Activated CD4-positive, alpha-beta memory T cell treated with anti-CD3 and anti-CD28 coated beads, Interleukin-2, amount 10 ng/mL, durations not matched to agents 7 days and 5 days (primary cell): ENCODE measurements around the gene SNRPA. TPM values are rescaled to one million over a fixed set of nuclear protein-coding genes. Genes with fewer than 3 reads are reported as not detected.

ENCODE experiments used
- CTCF ChIA-PET: fragments of 350-600 bp; sonication (Branson Sonifier 250); formaldehyde crosslinking; loops from one replicate; lab custom pipeline; 2021; ENCODE audit warnings: antibody characterized with exemption, inconsistent platforms; lab: Charles Lee
- POLR2A ChIA-PET: fragments of 350-600 bp; sonication (Branson Sonifier 250); formaldehyde crosslinking; loops from one replicate; lab custom pipeline; 2021; ENCODE audit warnings: antibody characterized with exemption; lab: Charles Lee
- DNase-seq: peaks from one replicate; pipeline ENCODE4 v3.0.0-alpha.2; 2020
- H3K27ac Mint-ChIP-seq: one replicate; pipeline ENCODE4 v1.8.0; 2021; ENCODE audit warnings: mild to moderate bottlenecking, mixed read lengths
- H3K27me3 Mint-ChIP-seq: one replicate; pipeline ENCODE4 v1.8.0; 2021; ENCODE audit warnings: mixed read lengths
- H3K36me3 Mint-ChIP-seq: one replicate; pipeline ENCODE4 v1.8.0; 2021; ENCODE audit warnings: low read depth, mixed read lengths
- H3K4me1 Mint-ChIP-seq: one replicate; pipeline ENCODE4 v1.8.0; 2021; ENCODE audit warnings: mixed read lengths
- H3K4me3 Mint-ChIP-seq: one replicate; pipeline ENCODE4 v1.8.0; 2021; ENCODE audit warnings: mild to moderate bottlenecking, mixed read lengths
- H3K9me3 Mint-ChIP-seq: one replicate; pipeline ENCODE4 v1.8.0; 2021; ENCODE audit warnings: mixed read lengths
- total RNA-seq, 2 experiments: library from RNA; stranded (reverse); gene quantifications; one replicate each; pipeline ENCODE4 v1.2.3, GENCODE V29; 2021

SNRPA gene
- total RNA-seq, 2 experiments from 2014 or later = 145 to 151 TPM

DNA sequence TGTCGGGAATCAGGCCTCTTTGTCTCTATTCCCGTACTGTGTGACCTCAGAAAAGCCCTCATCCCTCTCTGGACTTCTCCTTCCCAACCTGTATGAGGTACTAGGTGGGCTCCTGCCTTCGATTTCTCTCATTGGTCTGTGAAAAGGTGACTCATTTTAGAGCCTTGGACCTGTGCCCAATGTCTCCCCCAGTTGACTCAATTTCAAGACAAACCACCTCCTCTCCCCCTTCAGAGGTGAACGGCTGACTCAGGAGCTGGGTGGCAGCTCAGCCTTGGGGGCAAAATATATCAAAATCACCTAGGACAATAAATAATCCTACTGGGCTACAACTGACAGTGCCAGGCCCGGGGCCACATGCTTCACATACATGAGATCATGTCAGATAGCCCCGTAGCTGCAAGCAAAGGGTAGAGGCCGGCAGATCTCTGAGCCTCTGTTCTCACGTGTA, 34.9 kb upstream of the SNRPA start:
- POLR2A ChIA-PET = interaction anchor here (1.3 to 2.5 kb wide), 7 partner anchors 24 to 91 kb away, joined by 3 to 27 read pairs (median 8); partner anchors contain the start of genes ACTMAP, EGLN2, NUMBL and RAB4B
- peaks cover 74% of the 10 kb centered on the region for H3K4me1 Mint-ChIP-seq
- CTCF ChIA-PET = interaction anchor here (0.8 to 1.8 kb wide), 3 partner anchors 37 to 62 kb away, joined by 3 to 8 read pairs (median 4); partner anchors contain the start of gene RAB4B
- peak overlapping the region; percentile 87 for H3K27ac Mint-ChIP-seq
- no peaks in the 10 kb centered on the region for H3K9me3 Mint-ChIP-seq
- peak; percentile 50 for DNase-seq
- H3K36me3 Mint-ChIP-seq = peaks cover 21% of the 10 kb centered on the region
- no peaks in the 10 kb centered on the region for H3K27me3 Mint-ChIP-seq
- H3K4me3 Mint-ChIP-seq = peak overlapping the region; percentile 90

DNA sequence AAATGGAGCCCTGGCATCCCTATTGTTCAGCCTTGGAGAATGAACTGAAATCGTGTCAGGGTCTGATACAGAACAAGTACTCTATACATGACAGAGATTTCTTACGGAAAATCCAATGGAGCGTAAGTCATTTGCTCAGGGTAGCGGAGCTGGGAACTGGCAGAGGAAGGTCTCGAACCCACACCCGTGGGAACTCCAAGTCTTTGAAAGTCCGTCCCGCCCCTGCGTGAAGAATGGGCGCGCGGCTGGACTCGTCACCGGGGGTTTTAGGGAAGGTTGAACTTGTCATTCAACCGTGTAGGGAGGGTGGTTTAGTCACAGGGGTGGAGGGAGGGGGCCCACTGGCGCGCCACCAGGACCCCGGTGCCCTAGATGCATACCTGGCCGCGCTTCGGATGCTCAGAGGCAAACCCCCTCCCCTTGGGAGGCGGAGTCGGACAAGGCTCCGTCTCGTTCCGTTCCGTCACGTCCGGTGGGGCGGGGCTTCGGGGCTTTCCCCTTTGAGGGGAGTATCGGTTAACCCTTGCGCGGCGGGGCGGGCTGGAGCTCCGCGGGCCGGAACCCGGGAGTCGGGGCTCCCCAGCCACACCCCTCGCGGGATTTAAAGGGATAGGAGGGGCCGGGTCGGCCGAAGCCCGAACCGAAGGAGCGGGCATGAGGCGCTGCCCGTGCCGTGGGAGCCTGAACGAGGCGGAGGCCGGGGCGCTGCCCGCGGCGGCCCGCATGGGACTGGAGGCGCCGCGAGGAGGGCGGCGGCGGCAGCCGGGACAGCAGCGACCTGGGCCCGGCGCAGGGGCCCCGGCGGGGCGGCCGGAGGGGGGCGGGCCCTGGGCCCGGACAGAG, 34.3 kb upstream of the SNRPA start, which contains the start of the genes COQ8B and ITPKC:
COQ8B (minus strand) TSS at position 405 of the 843 bp plus-strand sequence. CDS start 2,254 bp downstream, outside the sequence.
ITPKC (plus strand) TSS at position 631 of the 843 bp plus-strand sequence; CDS start at position 655, 24 bp downstream.
- peaks cover 71% of the 10 kb centered on the region for H3K4me1 Mint-ChIP-seq
- peaks cover 15% of the 10 kb centered on the region for H3K36me3 Mint-ChIP-seq
- no peaks in the 10 kb centered on the region for H3K9me3 Mint-ChIP-seq
- ChIA-PET CTCF (interaction anchor here (0.6 to 1.8 kb wide), 5 partner anchors 36 to 664 kb away, joined by 3 to 8 read pairs (median 3); partner anchors contain the start of gene RAB4B), POLR2A (interaction anchor here (0.5 to 2.5 kb wide), 8 partner anchors 19 to 90 kb away, joined by 3 to 27 read pairs (median 8); partner anchors contain the start of genes ACTMAP, EGLN2, NUMBL and RAB4B)
- peak within 1 kb of the TSS; percentile 87 for H3K27ac Mint-ChIP-seq
- peak; percentile 100 for DNase-seq
- no peaks in the 10 kb centered on the region for H3K27me3 Mint-ChIP-seq
- peak within 1 kb of the TSS; percentile 90 for H3K4me3 Mint-ChIP-seq

DNA sequence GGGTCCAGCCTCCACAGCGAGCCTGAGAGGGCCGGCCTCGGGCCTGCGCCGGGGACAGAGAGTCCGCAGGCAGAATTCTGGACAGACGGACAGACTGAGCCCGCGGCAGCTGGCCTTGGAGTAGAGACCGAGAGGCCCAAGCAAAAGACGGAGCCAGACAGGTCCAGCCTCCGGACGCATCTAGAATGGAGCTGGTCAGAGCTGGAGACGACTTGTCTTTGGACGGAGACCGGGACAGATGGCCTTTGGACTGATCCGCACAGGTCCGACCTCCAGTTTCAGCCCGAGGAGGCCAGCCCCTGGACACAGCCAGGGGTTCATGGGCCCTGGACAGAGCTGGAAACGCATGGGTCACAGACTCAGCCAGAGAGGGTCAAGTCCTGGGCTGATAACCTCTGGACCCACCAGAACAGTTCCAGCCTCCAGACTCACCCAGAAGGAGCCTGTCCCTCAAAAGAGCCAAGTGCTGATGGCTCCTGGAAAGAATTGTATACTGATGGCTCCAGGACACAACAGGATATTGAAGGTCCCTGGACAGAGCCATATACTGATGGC, 33.6 kb upstream of the SNRPA start:
- H3K4me3 Mint-ChIP-seq = peak overlapping the region; percentile 75
- ChIA-PET POLR2A (interaction anchor here (0.5 to 2.5 kb wide), 7 partner anchors 20 to 89 kb away, joined by 3 to 27 read pairs (median 8); partner anchors contain the start of genes ACTMAP, EGLN2, NUMBL and RAB4B), CTCF (interaction anchor here (1.1 to 1.8 kb wide), 2 partner anchors 36 to 95 kb away, joined by 3 to 8 read pairs; no protein-coding TSS in a partner anchor)
- H3K27ac Mint-ChIP-seq = peak overlapping the region; percentile 44
- H3K4me1 Mint-ChIP-seq = peaks cover 72% of the 10 kb centered on the region
- H3K9me3 Mint-ChIP-seq = no peaks in the 10 kb centered on the region
- H3K36me3 Mint-ChIP-seq = peaks cover 17% of the 10 kb centered on the region
- no peaks in the 10 kb centered on the region for H3K27me3 Mint-ChIP-seq
- no peak for DNase-seq

DNA sequence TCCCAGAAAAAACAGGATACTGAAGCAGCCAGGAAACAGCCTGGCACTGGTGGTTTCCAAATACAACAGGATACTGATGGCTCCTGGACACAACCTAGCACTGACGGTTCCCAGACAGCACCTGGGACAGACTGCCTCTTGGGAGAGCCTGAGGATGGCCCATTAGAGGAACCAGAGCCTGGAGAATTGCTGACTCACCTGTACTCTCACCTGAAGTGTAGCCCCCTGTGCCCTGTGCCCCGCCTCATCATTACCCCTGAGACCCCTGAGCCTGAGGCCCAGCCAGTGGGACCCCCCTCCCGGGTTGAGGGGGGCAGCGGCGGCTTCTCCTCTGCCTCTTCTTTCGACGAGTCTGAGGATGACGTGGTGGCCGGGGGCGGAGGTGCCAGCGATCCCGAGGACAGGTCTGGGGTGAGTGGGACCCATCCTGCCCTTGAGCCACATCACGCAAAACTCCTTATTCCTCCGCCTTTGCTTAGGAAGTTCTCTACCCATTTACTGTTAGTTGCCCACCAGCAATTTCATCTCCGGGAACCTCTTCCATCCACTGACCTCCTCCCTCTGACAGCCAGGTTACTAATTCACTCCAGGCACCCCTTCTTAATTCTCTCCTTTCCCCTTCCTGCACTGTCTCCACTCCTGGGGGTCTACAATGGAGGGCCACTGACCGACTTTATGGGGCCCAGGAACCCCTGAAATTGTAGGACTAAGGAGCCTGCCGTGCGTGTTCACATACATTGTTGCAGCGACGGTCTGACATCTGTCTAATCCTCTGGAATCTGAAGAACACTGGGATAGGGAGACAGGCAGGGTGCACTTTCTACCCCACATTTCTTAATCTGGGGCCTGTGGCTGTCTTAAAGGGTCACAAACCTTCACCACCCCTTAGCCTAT, 32.9 kb upstream of the SNRPA start:
- no peak for DNase-seq
- no peaks in the 10 kb centered on the region for H3K9me3 Mint-ChIP-seq
- no peaks in the 10 kb centered on the region for H3K27me3 Mint-ChIP-seq
- ChIA-PET POLR2A (interaction anchor here (2.2 to 2.5 kb wide), 3 partner anchors 32 to 60 kb away, joined by 17 to 27 read pairs (median 21); partner anchors contain the start of genes ACTMAP, RAB4B and SNRPA), CTCF (interaction anchor here (1.8 kb wide), 1 partner anchor 35 kb away, joined by 8 read pairs; no protein-coding TSS in a partner anchor)
- H3K27ac Mint-ChIP-seq = peak overlapping the region; percentile 44
- peak overlapping the region; percentile 75 for H3K4me3 Mint-ChIP-seq
- H3K36me3 Mint-ChIP-seq = peaks cover 16% of the 10 kb centered on the region
- peaks cover 71% of the 10 kb centered on the region for H3K4me1 Mint-ChIP-seq

DNA sequence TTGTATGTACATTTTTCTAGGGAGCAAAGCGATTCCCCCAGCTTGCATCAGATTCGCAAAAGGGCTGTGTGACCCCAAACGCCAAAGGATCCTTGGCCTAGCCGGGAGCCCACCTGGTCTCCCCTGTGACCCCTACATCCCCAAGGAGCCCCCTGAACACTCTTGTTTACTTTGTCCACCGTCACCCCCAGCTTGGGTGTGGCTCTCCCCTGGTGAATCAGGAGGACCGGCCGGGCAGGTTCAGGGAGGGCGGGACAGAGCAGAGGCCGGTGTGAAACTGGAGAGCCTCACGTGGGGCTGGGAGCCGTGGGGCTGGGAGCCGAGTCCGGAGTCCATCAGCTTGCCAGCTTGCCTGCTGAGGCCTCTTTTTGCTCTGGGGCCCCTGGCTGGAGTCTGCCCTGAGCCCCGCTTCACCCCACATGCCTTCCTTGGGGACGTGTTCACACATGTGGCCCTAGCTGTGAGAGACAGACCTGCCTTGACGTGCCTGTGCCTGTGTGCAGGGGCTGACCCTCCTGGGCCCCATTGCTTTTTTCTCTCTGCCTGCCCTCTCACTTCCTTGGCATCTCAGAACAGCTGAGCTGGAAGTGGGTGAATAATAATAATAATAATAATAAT, 32.1 kb upstream of the SNRPA start:
- Mint-ChIP-seq H3K27ac (peak overlapping the region; percentile 11), H3K27me3 (no peaks in the 10 kb centered on the region), H3K4me1 (peaks cover 70% of the 10 kb centered on the region), H3K9me3 (no peaks in the 10 kb centered on the region), H3K36me3 (peaks cover 20% of the 10 kb centered on the region), H3K4me3 (peak overlapping the region; percentile 75)
- POLR2A ChIA-PET = no interaction called here
- CTCF ChIA-PET = no interaction called here
- peak; percentile 16 for DNase-seq

DNA sequence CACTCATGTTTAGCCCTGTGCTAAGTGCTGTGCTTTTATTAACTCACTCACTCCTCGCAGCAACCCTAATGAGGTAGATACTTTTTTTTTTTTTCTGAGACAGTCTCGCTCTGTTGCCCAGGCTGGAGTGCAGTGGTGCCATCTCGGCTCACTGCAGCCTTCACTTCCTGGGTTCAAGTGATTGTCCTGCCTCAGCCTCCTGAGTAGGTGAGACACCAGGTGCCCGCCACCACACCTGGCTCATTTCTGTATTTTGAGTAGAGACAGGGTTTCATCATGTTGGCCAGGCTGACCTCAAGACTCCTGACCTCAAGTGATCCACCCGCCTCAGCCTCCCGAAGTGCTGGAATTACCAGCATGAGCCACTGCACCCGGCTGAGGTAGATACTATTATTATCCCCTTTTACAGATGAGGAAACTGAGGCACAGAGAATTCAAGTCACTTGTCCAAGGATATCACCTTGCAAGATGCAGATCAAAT, 31.5 kb upstream of the SNRPA start:
- H3K9me3 Mint-ChIP-seq = no peaks in the 10 kb centered on the region
- ChIA-PET POLR2A (no interaction called here), CTCF (no interaction called here)
- no peak for DNase-seq
- peaks cover 25% of the 10 kb centered on the region for H3K36me3 Mint-ChIP-seq
- no peaks in the 10 kb centered on the region for H3K27me3 Mint-ChIP-seq
- peaks cover 68% of the 10 kb centered on the region for H3K4me1 Mint-ChIP-seq
- H3K4me3 Mint-ChIP-seq = peak overlapping the region; percentile 75
- H3K27ac Mint-ChIP-seq = no peak overlapping the region

DNA sequence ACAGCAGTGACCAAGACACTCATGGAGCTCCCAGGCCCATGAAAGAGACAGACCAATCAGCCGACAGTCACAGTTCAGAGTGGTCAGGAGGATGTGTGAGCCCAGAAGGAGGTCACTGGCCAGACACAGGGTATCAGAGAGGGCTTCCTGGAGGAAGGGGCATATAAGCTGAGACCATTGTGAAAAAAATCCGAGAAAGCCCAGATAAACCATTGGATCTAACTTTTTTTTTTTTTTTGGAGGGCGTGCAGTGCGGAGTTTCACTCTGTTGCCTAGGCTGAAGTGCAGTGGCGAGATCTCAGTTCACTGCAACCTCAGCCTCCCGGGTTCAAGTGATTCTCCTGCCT, 29.9 kb upstream of the SNRPA start:
- Mint-ChIP-seq H3K27ac (no peak overlapping the region), H3K4me3 (no peak overlapping the region), H3K9me3 (no peaks in the 10 kb centered on the region), H3K4me1 (peaks cover 58% of the 10 kb centered on the region), H3K36me3 (peaks cover 33% of the 10 kb centered on the region), H3K27me3 (no peaks in the 10 kb centered on the region)
- POLR2A ChIA-PET = no interaction called here
- DNase-seq = no peak
- CTCF ChIA-PET = interaction anchor here (0.7 to 1.5 kb wide), 2 partner anchors 34 to 77 kb away, joined by 3 read pairs; partner anchors contain the start of gene EGLN2

DNA sequence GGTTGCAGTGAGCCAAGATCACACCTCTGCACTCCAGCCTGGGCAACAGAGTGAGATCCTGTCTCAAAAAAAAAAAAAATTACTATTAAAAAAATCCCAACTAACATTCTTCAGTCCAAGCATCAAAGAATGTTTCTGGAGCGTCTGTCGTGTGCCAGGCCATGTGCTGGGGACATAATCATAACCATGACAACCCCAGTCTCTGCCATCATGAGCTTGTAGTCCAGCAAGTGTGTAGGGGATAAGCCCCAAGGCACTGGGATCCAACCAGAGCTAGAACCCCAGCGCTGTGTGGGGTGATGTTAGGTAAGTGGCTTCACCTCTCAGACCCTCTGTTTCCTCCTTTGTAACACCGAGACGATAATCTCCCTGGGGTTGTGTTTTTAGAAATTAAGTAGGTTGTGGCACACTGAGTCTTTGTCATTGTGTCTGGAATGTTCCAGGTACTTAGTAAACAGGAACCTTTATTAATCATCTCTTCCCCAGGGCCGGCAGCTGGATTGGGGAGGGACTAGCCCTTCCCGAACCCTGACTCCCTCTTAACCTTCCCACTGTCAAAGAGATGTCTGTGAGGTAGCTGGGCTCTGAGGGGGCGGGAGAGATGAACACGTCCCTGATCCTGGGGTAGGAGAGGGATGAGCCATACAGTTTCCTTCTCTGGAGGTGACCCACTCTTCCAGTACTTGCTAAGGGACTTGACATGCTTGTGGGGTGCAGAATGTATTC, 28.9 kb upstream of the SNRPA start:
- Mint-ChIP-seq H3K4me3 (no peak overlapping the region), H3K4me1 (peaks cover 55% of the 10 kb centered on the region), H3K9me3 (no peaks in the 10 kb centered on the region), H3K27me3 (no peaks in the 10 kb centered on the region), H3K36me3 (peaks cover 36% of the 10 kb centered on the region), H3K27ac (no peak overlapping the region)
- CTCF ChIA-PET = interaction anchor here (0.6 to 1.5 kb wide), 3 partner anchors 33 to 76 kb away, joined by 3 to 4 read pairs (median 3); partner anchors contain the start of gene EGLN2
- POLR2A ChIA-PET = interaction anchor here (0.8 to 1.2 kb wide), 2 partner anchors 10 to 56 kb away, joined by 3 to 4 read pairs; partner anchors contain the start of gene RAB4B
- DNase-seq = no peak

DNA sequence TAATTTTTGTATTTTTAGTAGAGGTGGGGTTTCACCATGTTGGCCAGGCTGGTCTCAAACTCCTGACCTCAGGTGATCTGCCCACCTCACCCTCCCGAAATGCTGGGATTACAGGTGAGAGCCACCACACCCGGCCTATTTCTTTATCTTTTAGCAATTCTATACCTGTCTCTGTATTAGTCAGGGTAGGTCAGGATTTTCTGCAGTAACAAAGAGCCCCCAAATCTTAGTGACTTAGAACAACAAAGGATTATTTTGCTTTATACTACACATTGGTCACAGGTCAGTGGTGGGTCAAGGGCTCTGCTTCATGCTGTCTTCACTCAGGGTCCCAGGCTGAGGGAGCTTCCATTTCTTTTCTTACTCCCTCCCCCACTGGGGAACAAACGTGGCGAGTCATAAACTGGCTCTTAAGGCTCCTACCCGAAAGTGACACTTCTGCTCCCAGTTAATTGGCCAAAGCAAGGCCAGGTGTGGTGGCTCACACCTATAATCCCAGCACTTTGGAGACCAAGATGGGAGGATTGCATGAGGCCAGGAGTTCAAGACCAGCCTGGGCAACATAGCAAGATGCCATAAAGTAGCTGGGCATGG, 27.2 kb upstream of the SNRPA start:
- CTCF ChIA-PET = no interaction called here
- peaks cover 41% of the 10 kb centered on the region for H3K4me1 Mint-ChIP-seq
- no peak overlapping the region for H3K27ac Mint-ChIP-seq

DNA sequence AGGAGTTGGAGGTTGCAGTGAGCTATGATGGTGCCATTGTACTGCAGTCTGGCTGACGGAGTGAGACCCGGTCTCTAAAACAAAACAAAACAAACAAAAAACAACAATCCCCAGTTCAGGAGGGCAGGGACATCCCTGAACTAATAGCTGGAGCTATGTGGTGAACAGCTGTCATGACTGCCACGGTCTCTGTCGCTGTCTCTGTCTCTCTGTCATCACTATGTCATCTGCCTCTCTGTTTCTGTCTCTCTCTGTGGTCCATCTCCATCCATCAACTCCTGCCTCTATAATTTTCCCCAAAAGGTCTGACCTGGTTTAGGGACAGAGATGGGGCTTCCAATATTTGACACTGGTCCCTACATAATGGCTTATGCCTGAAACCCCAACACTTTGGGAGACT, 26.7 kb upstream of the SNRPA start:
- CTCF ChIA-PET = interaction anchor here (0.7 kb wide), 1 partner anchor 88 kb away, joined by 3 read pairs; no protein-coding TSS in a partner anchor
- Mint-ChIP-seq H3K27ac (no peak overlapping the region), H3K4me1 (peaks cover 36% of the 10 kb centered on the region), H3K9me3 (no peaks in the 10 kb centered on the region), H3K27me3 (no peaks in the 10 kb centered on the region), H3K4me3 (no peak overlapping the region), H3K36me3 (peaks cover 41% of the 10 kb centered on the region)
- no peak for DNase-seq
- POLR2A ChIA-PET = interaction anchor here (0.7 kb wide), 1 partner anchor 9 kb away, joined by 3 read pairs; no protein-coding TSS in a partner anchor

More for the DNA sequence above, 27.2 kb upstream of the SNRPA start:
- Mint-ChIP-seq H3K9me3 (no peaks in the 10 kb centered on the region), H3K4me3 (no peak overlapping the region), H3K27me3 (no peaks in the 10 kb centered on the region), H3K36me3 (peaks cover 38% of the 10 kb centered on the region)
- POLR2A ChIA-PET = interaction anchor here (0.7 kb wide), 1 partner anchor 9 kb away, joined by 3 read pairs; no protein-coding TSS in a partner anchor
- no peak for DNase-seq
